Naive thymus-derived CD4-positive, alpha-beta T cell (primary cell): ENCODE results near the gene PBX3. TPM values are rescaled to one million over a fixed set of nuclear protein-coding genes. Genes with fewer than 3 reads are reported as not detected.

ENCODE experiments used
- ATAC-seq: fragments of 150-1000 bp; cut with Tn5 transposase; 2 replicates; pipeline ENCODE4 v1.10.0; 2021; ENCODE audit warnings: mild to moderate bottlenecking, moderate library complexity
- CTCF ChIA-PET: fragments of 350-600 bp; sonication (Branson Sonifier 250); formaldehyde crosslinking; loops from one replicate; lab custom pipeline; 2021; ENCODE audit warnings: antibody characterized with exemption; lab: Charles Lee
- POLR2A ChIA-PET: fragments of 350-600 bp; sonication (Branson Sonifier 250); formaldehyde crosslinking; loops from one replicate; lab custom pipeline; 2021; ENCODE audit warnings: antibody characterized with exemption, inconsistent platforms; lab: Charles Lee
- DNase-seq, 9 donors: peaks; one replicate each; pipeline versions ENCODE4 v3.0.0 to v3.0.0-alpha.2; 2020 to 2022; ENCODE audit warnings: mixed read lengths in 1 of 9
- H3K27ac ChIP-seq: one replicate; pipeline ENCODE4 v1.7.0; 2013; ENCODE audit warnings: mild to moderate bottlenecking, low read depth, low read length, moderate library complexity
- H3K27me3 ChIP-seq, 2 donors: one replicate each; pipeline ENCODE4 v1.7.0; 2013; ENCODE audit warnings: low read length in 2 of 2, mild to moderate bottlenecking in 2 of 2, moderate library complexity in 2 of 2; ENCODE audit not compliant: control insufficient read depth in 2 of 2, insufficient read depth in 2 of 2
- H3K36me3 ChIP-seq, 3 experiments: 1 replicate in 2 of 3; 2 replicates in 1 of 3; pipeline ENCODE4 v1.7.0; 2013; ENCODE audit warnings: low read length in 3 of 3, mild to moderate bottlenecking in 3 of 3, moderate library complexity in 1 of 3; ENCODE audit not compliant: insufficient read depth in 3 of 3, control insufficient read depth in 2 of 3
- H3K4me1 ChIP-seq, 2 donors: one replicate each; pipeline ENCODE4 v1.7.0; 2013; ENCODE audit warnings: low read length in 2 of 2, mild to moderate bottlenecking in 2 of 2, moderate library complexity in 1 of 2; ENCODE audit not compliant: control insufficient read depth in 2 of 2, insufficient read depth in 2 of 2
- H3K4me3 ChIP-seq: 2 replicates; pipeline ENCODE4 v1.7.0; 2013; ENCODE audit warnings: mild to moderate bottlenecking, low read length
- H3K9me3 ChIP-seq, 3 experiments: 1 replicate in 2 of 3; 2 replicates in 1 of 3; pipeline ENCODE4 v1.7.0; 2013; ENCODE audit warnings: low read length in 3 of 3; ENCODE audit not compliant: control insufficient read depth in 2 of 3
- H3K27ac Mint-ChIP-seq, 9 donors: one replicate each; pipeline ENCODE4 v1.8.0; 2020 to 2022; ENCODE audit warnings: mixed read lengths in 9 of 9, mild to moderate bottlenecking in 8 of 9, moderate library complexity in 5 of 9, inconsistent platforms in 2 of 9
- H3K27me3 Mint-ChIP-seq, 5 donors: one replicate each; pipeline ENCODE4 v1.8.0; 2021 to 2022; ENCODE audit warnings: mixed read lengths in 5 of 5, mild to moderate bottlenecking in 1 of 5
- H3K36me3 Mint-ChIP-seq, 5 donors: one replicate each; pipeline ENCODE4 v1.8.0; 2020 to 2022; ENCODE audit warnings: mixed read lengths in 5 of 5, mild to moderate bottlenecking in 3 of 5, inconsistent platforms in 1 of 5
- H3K4me1 Mint-ChIP-seq, 7 donors: one replicate each; pipeline ENCODE4 v1.8.0; 2020 to 2022; ENCODE audit warnings: mixed read lengths in 7 of 7, mild to moderate bottlenecking in 3 of 7, inconsistent platforms in 1 of 7
- H3K4me3 Mint-ChIP-seq, 10 donors: one replicate each; pipeline ENCODE4 v1.8.0; 2020 to 2022; ENCODE audit warnings: mild to moderate bottlenecking in 10 of 10, mixed read lengths in 10 of 10, moderate library complexity in 6 of 10, inconsistent platforms in 2 of 10
- H3K9me3 Mint-ChIP-seq, 11 donors: one replicate each; pipeline ENCODE4 v1.8.0; 2020 to 2022; ENCODE audit warnings: mixed read lengths in 11 of 11, mild to moderate bottlenecking in 4 of 11, inconsistent platforms in 1 of 11, moderate library complexity in 1 of 11
- intact Hi-C, 2 donors: fragments of 100-400 bp; cut with micrococcal nuclease; formaldehyde crosslinking; loops; one replicate each; pipeline ENCODE4 v1.15.1; 2023
- polyA plus RNA-seq, 2 donors: library from polyadenylated mRNA; unstranded; fragments of 300-500 nt; fragmentation: Illumina TruSeq; gene quantifications; one replicate each; pipeline ENCODE4 v1.2.3, GENCODE V29; 2021
- total RNA-seq, 6 experiments: library from RNA in 5 of 6; stranded (reverse) in 5 of 6; gene quantifications; 1 replicate in 5 of 6; 2 replicates in 1 of 6; pipeline ENCODE4 v1.2.3 and lab custom pipeline; 2021 to 2026

The PBX3 gene
- total and polyA plus RNA-seq, 7 experiments from 2014 or later, result 3.6 to 38.1 (median 18.9) TPM

DNA sequence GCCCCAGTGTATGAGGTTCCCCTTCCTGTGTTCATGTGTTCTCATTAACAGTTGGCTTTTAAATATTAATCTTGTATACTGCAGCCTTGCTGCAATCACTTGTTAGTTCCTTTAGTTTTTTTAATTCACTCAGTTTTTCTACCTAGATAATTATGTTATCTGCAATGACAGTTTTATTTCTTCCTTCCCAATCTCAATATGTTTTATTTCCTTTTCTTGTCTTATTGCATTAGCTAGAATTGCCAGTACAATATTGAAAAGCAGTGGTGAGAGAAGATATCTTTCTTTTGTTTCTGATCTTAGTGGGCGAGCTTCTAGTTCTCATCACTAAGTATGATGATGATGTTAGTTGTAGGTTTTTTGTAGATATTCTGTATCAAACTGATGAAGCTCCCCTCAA, 232.2 kb downstream of the PBX3 start:
- no peak for DNase-seq
- peaks cover 15 to 28% (median 15%) of the 10 kb centered on the region in 5 donors for H3K27me3 Mint-ChIP-seq
- CTCF ChIA-PET, result no interaction called here
- Histone ChIP-seq H3K4me1 (no peaks in the 10 kb centered on the region), H3K9me3 (peaks cover 0 to 4% (median 0%) of the 10 kb centered on the region in 3 experiments), H3K36me3 (no peaks in the 10 kb centered on the region), H3K27me3 (no peaks in the 10 kb centered on the region), H3K27ac (no peak overlapping the region), H3K4me3 (no peak overlapping the region)
- H3K27ac Mint-ChIP-seq, result no peak overlapping the region
- H3K9me3 Mint-ChIP-seq, result peaks cover 0 to 34% (median 17%) of the 10 kb centered on the region in 11 donors
- H3K36me3 Mint-ChIP-seq, result peaks cover 0 to 5% (median 0%) of the 10 kb centered on the region in 5 donors
- intact Hi-C loops, result no loop called here
- POLR2A ChIA-PET, result no interaction called here
- peaks cover 0 to 1% (median 0%) of the 10 kb centered on the region in 7 donors for H3K4me1 Mint-ChIP-seq
- no peak for ATAC-seq
- H3K4me3 Mint-ChIP-seq, result no peak overlapping the region

DNA sequence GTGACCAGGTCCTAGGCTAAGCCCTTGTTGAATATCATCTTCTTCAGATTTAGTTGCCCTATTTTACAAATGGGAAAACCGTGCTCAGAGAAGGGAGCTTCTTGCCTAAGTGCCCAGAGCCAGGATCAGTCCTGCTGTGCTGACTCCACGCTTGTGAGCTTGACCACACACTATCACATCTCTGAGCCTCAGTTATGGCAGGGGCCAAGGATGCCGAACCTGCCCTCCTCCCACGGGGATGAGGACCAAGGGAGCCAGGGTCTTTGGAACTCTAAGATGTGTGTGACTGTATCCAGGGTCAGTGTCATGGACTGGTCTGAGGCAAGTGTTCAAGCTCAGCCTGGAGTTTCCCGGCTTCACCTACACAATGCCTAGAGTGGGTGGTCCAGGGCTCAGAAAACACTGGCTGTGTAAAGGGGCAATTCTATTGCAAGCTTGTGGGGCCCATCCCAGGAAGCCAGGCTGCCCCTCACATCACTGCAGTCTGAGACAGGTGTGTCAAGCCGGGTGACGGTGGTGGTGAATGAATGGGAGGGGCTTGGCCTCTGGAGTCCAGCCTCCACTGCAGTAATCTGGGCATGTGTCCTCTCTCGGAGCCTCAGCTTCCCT, 235.7 kb downstream of the PBX3 start:
- Histone ChIP-seq H3K27me3 (no peaks in the 10 kb centered on the region), H3K27ac (no peak overlapping the region), H3K4me1 (no peaks in the 10 kb centered on the region), H3K36me3 (no peaks in the 10 kb centered on the region), H3K4me3 (no peak overlapping the region), H3K9me3 (peaks cover 0 to 4% (median 0%) of the 10 kb centered on the region in 3 experiments)
- CTCF ChIA-PET, result no interaction called here
- POLR2A ChIA-PET, result no interaction called here
- no peak for DNase-seq
- Mint-ChIP-seq H3K4me3 (no peak overlapping the region), H3K9me3 (peaks cover 4 to 29% (median 19%) of the 10 kb centered on the region in 11 donors), H3K27me3 (peaks cover 15 to 19% (median 15%) of the 10 kb centered on the region in 5 donors), H3K27ac (no peak overlapping the region), H3K36me3 (peaks cover 0 to 5% (median 0%) of the 10 kb centered on the region in 5 donors), H3K4me1 (peaks cover 0 to 3% (median 0%) of the 10 kb centered on the region in 7 donors)
- ATAC-seq, result no peak
- intact Hi-C loops, result no loop called here

DNA sequence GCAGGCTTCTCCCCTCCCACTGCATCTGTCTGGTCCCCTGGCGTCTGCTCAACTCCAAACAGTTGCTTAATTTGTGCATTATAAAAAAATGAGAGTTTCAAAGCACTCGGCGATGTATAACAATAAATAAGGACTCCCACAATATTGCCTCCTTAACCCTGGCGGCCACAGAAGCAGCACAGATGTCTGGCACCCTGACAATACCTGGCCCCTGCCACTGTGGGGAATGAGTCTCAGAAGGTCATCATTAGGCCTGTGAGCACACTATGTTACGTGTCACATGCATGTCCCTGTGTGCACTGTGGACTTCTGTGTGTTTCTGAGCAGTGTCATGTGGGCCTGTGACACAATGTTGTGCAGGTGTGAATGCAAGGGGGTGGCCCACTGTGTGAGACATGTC, 236.5 kb downstream of the PBX3 start:
- Mint-ChIP-seq H3K4me3 (no peak overlapping the region), H3K9me3 (peaks cover 4 to 26% (median 13%) of the 10 kb centered on the region in 11 donors), H3K36me3 (peaks cover 0 to 5% (median 0%) of the 10 kb centered on the region in 5 donors), H3K27me3 (peaks cover 13 to 16% (median 15%) of the 10 kb centered on the region in 5 donors), H3K4me1 (peaks cover 0 to 3% (median 0%) of the 10 kb centered on the region in 7 donors), H3K27ac (no peak overlapping the region)
- Histone ChIP-seq H3K27ac (no peak overlapping the region), H3K27me3 (no peaks in the 10 kb centered on the region), H3K36me3 (no peaks in the 10 kb centered on the region), H3K9me3 (peaks cover 0 to 4% (median 0%) of the 10 kb centered on the region in 3 experiments), H3K4me1 (no peaks in the 10 kb centered on the region), H3K4me3 (no peak overlapping the region)
- ChIA-PET POLR2A (no interaction called here), CTCF (no interaction called here)
- intact Hi-C loops, result no loop called here
- no peak for DNase-seq
- no peak for ATAC-seq

DNA sequence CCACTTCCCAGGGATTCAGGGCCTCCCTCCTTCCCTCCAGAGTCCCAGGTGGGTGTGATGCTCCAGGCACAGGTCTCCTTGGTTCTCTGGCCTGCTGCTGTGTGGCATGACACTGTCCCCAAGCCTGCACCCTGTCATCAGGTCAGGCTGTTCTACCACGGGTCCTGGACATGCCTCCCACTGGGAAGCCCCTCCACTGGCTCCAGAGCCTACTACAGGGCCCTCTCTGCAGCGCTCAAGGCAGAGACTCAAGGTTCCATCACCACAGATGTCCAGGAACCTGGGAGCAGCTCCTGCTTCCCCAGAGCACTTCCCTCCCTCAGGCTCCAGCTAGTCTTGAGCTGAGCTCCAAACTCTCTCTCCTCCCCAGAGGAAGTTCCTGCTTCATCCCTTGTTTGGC, 237.3 kb downstream of the PBX3 start:
- DNase-seq (no peak), ATAC-seq (no peak)
- ChIA-PET CTCF (interaction anchor here (0.6 kb wide), 1 partner anchor 197 kb away, joined by 5 read pairs; no protein-coding TSS in a partner anchor), POLR2A (no interaction called here)
- Mint-ChIP-seq H3K4me3 (no peak overlapping the region), H3K27ac (no peak overlapping the region), H3K27me3 (peaks cover 11 to 15% (median 14%) of the 10 kb centered on the region in 5 donors), H3K36me3 (peaks cover 0 to 5% (median 0%) of the 10 kb centered on the region in 5 donors), H3K4me1 (peaks cover 0 to 3% (median 0%) of the 10 kb centered on the region in 7 donors), H3K9me3 (peaks cover 4 to 23% (median 10%) of the 10 kb centered on the region in 11 donors)
- intact Hi-C loops, result no loop called here
- Histone ChIP-seq H3K36me3 (no peaks in the 10 kb centered on the region), H3K4me3 (no peak overlapping the region), H3K4me1 (no peaks in the 10 kb centered on the region), H3K27me3 (no peaks in the 10 kb centered on the region), H3K27ac (no peak overlapping the region), H3K9me3 (peaks cover 0 to 3% (median 0%) of the 10 kb centered on the region in 3 experiments)

DNA sequence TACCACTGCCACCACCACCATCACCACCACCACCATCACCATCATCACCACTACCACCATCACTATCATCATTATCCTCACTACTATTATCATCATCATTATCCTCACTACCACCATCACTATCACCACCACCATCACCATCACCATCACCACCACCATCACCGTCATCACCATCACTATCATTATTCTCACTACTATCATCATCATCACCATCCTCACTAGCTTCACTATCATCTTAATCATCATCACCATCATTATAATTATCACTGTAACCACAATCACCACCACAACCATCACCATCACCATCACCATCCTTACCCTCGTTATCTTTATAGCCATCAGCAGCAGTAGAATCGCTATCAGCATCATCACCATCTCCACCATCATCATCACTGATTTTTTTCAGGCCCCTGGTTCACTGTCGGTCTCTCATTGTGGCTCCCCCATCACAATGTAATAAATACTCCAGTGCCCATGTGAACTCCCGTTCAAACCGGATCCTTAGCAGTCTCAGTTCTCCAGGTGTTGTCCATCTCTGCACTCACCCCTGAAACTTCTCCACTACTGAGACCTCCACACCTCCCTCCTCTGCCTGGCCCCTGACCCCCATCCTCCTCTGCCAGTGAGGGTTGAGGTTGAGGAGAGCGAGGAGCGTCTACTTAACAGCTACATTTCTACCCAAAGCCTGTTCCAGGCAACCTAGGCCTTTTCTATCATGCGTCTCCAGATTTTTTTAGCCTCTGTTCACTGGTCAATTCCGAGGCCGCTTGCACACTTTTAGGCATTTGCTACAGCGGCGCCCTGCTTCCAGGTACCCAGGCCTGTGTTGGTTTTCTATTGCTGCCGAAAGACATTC, 238.2 kb downstream of the PBX3 start:
- no peaks in the 10 kb centered on the region for H3K27me3 ChIP-seq
- H3K27ac Mint-ChIP-seq, result no peak overlapping the region
- intact Hi-C loops, result no loop called here

DNA sequence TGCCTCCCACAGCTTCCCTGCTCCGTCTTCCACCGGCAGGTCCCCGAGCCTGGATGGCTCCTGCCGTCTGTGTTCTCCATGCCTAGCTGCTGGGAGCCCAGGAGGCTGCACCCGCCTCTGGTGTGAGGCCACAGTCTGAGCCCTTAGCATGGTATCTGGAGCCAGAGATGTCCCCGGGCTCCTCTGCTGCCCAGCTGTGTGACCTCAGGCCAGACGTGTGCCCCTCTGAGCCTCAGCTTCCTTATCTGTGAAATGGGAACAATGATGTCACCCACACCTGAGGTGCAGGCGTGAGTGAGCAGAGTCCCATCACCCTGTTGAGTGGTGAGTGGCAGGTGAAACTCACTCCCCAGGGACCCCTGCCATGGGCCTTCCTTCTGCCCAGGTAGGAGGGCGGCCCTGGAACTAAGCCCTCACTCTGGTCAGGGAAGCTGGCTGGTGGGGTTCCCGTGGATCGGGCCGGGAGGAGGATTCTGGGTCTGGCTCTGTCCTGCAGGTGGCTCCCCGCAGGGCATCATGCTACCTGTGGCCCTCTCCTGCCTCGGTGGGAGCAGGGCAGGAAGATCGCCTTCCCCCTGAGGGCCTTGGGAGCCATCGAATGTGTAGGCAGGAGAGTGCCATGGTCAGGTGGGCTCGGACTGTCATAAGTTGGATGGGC, 239.0 kb downstream of the PBX3 start:
- CTCF ChIA-PET, result no interaction called here
- H3K27ac ChIP-seq, result no peak overlapping the region
- H3K36me3 ChIP-seq, result no peaks in the 10 kb centered on the region
- Mint-ChIP-seq H3K36me3 (peaks cover 0 to 2% (median 0%) of the 10 kb centered on the region in 5 donors), H3K4me3 (no peak overlapping the region), H3K27ac (no peak overlapping the region), H3K4me1 (peaks cover 0 to 2% (median 0%) of the 10 kb centered on the region in 7 donors), H3K9me3 (peaks cover 0 to 9% (median 4%) of the 10 kb centered on the region in 11 donors), H3K27me3 (peaks cover 7 to 15% (median 11%) of the 10 kb centered on the region in 5 donors)
- no peaks in the 10 kb centered on the region for H3K4me1 ChIP-seq
- ATAC-seq, result no peak
- intact Hi-C loops, result no loop called here
- H3K4me3 ChIP-seq, result no peak overlapping the region
- no peak for DNase-seq
- H3K9me3 ChIP-seq, result no peaks in the 10 kb centered on the region
- POLR2A ChIA-PET, result no interaction called here
- no peaks in the 10 kb centered on the region for H3K27me3 ChIP-seq

More for the DNA sequence above, 238.2 kb downstream of the PBX3 start:
- DNase-seq (no peak), ATAC-seq (no peak)
- Mint-ChIP-seq H3K27me3 (peaks cover 10 to 15% (median 14%) of the 10 kb centered on the region in 5 donors), H3K36me3 (peaks cover 0 to 5% (median 0%) of the 10 kb centered on the region in 5 donors), H3K9me3 (peaks cover 0 to 14% (median 7%) of the 10 kb centered on the region in 11 donors), H3K4me1 (peaks cover 0 to 3% (median 0%) of the 10 kb centered on the region in 7 donors), H3K4me3 (no peak overlapping the region)
- Histone ChIP-seq H3K36me3 (no peaks in the 10 kb centered on the region), H3K4me3 (no peak overlapping the region), H3K9me3 (no peaks in the 10 kb centered on the region), H3K4me1 (no peaks in the 10 kb centered on the region), H3K27ac (no peak overlapping the region)
- ChIA-PET POLR2A (no interaction called here), CTCF (no interaction called here)
